ENCODE measurements around the gene TMEM272.

TMEM272 gene

DNA sequence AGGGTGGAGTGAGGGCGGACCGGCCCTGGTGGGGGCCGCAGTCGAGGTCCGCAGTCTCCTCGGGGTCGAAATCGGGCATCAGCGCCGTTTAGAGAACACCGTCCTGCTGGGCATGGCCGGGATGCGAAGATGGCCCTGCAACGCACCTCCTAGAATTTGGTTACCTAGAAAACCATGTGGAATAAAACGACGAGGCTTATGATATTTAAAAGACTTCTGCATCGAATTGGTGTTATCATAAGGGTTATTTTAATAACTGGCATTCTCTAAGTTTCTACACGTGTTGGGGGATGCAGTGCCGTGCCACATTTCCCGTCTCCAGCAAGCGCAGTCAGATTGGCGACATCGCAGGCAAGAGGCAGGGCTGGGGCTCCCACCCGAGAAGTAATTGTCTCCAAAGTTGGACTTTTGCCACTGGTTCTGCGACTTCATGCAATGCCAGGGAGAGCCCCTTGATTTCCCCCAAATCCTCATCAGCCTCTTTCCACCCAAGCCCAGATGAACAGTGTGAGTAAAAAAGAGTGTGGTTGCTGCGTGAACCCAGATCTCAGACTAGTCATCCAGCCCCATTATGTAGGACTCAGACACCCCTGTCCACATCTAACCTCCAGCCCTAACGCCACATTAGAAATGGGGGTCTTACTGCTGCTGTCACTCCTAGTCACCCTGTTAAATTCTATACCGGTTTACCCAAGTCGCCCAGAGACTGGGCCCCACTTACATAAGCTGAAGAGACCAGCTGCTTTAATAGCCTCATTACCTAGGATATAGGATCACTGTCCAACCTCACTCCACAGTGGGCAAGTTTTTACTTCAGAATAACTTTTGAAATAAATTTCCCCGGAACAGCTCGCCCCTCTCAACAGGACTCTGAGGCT lies 40.4 kb downstream of the TMEM272 start:
- DNase-seq (ENCODE audit: low read depth): no peak

DNA sequence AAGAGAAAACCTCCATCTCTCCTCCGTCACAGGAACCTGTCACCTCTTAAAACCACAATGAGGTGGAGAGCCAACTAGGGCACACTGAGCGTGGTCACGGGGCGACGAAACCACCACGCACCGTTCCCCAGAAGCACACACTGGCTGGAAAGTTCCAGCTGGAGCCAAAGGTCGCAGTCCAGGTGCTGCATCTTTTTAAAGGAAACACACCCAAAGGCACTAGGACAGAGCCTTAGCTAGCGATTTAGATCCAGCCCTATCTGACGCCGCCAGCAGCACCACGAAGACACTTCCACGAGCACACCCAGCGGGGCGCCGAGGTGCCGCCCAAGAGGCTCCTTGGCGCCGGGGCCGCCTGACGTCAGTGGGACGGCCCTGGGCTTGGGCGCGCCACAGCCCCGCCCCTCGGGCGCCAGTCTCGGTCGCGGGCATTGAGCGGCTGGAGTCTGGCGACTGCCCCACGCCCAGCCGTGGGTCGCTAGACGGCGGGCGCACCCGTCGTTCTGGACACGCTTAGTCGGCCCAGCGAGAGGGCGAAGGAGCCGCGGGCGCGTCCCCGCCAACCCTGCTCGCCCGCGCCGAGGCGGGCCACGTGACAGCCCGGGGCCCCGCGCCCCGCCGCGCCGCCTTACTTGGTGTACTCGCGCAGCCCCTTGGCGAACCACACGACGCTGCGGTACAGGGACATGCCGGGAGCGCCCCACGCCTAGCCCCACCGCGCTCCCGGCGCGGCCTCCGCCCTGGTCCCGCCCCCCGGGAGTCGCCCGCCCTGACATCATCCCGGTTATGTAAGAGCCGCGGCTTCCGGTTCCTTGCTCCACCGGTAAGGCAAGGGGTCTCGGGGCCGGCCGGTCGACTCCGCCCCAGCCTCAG lies 41.3 kb downstream of the TMEM272 start, which contains the start of gene DHRS12:
Gene DHRS12, minus strand, starts transcription at position 742 of the 873 bp plus-strand sequence. CDS start 4,504 bp downstream, outside the sequence.
- peak; percentile 68 for DNase-seq (ENCODE audit: low read depth)

DNA sequence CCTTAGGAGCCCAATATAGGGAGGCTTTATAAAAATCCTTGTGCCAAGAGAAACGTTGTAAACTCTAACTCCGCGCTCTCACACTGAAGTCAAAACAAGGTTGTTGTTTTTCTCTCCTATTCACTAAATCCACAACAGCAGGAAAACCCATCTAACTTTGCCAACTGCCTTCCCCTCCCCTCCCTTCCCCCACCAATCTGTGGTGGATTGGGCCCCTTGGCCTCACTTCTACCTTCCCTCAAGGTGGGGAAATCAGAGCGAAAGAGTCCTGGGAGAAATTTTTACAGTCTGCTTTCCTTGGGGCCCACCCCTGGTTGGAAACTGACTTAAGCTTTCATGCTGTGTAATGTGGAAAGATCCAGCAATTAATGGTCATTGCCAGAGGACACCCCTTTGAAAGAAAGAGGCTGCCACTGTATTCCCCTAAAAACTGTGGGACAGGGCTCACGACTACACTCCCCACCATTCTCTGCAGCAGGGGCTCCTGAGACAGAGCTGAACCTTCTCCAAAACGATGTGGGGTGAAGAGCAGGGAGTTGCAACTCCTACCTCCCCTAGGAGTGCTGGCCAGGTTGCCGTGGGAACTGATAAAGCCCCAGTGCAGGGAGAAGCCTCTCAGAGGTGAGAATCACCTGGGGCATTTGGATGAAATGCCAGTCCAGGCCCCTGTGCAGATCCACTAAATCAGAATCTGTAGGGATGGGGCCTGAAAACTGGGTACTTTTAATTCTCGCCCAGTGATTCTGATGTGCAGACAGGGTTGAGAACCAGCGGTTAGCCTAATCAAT lies 42.2 kb downstream of the TMEM272 start:
- DNase-seq (ENCODE audit: low read depth): no peak

- DNase-seq (ENCODE audit: low read depth): no peak
Measured at GRCh38 chr13:51801631-51802099, 43.3 kb downstream of the TMEM272 start.

DNA sequence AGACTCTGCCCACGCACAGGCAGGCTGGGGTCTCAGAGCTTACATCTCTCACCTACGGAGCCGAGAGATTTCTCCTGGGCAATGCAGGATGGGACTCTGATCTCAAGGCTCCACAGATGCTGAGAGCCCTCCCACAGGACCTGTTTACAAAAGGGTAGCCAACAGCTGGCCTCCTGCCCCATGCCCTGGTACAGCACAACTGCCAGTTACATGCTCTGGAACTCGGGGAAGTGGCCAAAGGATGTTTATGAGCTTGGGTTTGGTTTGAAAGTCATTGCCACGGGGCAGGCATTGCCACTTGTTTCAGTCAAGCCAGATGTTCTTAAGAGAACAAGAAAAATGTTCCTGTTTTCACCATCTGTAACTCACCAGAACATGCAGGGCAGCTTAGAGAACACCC lies 44.5 kb downstream of the TMEM272 start:
- no peak for DNase-seq (ENCODE audit: low read depth)

DNA sequence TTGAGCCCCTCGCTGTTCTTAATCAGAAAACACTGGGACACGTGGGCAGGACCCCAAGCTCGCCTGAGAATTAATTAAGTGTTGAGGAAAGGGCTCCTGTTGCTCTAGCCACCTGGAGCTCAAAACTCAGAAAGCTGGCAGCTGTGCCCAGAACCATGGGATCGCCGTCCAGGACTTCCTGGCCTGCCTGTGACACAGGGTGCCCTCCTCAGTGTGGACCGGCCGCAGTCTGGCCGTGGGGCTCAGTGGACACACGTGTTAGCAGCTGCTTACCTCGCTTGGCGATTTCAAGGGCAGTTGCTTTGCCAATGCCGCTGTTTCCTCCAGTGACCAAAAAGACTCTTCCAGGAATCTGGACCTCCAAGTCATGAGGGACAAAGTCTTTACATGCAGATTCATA lies 45.7 kb downstream of the TMEM272 start:
- no peak for DNase-seq (ENCODE audit: low read depth)

DNA sequence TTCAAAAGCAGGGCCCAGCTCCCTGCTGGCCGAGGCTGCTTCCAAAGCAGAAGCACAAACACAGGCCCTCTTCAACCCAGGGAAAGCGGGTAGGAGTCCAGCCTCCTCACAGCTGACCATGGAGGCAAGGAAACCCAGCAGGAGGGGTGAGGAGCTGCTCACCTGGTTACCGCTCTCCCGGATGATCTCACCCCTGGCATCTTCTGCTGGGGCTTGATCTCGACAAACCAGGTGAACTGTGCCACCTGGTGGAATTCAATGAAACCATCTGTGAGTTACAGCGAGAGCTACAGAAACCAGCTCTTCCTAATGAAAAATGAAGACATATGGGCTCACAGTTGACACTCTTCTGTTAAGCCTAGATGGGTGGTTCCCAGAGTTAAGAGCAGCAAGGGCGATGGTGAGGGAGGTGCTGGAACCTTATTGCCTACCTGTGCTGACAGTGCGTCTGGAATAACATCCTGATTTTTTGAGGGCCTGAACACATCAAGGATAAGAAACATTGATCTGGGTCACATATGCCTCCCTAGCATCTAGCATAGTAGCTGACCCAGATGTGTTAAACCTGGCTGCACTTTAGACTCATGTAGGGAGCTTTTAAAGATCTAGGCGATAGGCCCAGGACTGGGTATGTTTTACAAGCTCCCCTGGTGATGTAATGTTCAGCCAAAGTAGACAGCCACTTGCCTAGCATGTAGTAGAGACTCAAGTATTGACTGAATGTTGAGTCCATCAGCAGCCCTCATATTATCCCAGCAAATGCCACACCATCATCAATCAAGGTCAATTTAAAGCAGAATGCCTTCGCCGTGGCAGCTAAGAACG lies 47.1 kb downstream of the TMEM272 start:
- DNase-seq (ENCODE audit: low read depth): no peak

- no peak for DNase-seq (ENCODE audit: low read depth)
Measured at GRCh38 chr13:51796546-51796945, 48.4 kb downstream of the TMEM272 start.

GRCh38 chr13:51795419-51795818 lies 49.6 kb downstream of the TMEM272 start:
- no peak for DNase-seq (ENCODE audit: low read depth)

DNA sequence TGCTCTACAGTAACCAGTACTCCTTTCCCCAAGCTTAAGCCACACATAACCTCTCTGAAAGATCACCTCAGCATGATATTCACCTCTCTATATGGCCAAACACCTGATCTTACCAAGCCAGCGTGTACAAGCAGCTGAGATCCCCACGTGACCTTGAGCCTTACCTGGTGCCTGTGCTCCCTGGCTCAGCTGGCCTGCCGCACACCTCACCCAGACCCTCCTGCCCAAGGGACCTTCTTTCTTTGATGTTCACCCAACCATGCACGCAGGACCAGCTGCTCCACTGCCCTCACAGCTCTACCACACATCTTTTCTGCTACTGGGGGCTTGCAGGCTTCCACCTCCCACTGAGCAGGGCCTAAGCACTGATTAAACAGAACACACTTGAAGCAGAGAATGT lies 50.0 kb downstream of the TMEM272 start:
- no peak for DNase-seq (ENCODE audit: low read depth)

DNA sequence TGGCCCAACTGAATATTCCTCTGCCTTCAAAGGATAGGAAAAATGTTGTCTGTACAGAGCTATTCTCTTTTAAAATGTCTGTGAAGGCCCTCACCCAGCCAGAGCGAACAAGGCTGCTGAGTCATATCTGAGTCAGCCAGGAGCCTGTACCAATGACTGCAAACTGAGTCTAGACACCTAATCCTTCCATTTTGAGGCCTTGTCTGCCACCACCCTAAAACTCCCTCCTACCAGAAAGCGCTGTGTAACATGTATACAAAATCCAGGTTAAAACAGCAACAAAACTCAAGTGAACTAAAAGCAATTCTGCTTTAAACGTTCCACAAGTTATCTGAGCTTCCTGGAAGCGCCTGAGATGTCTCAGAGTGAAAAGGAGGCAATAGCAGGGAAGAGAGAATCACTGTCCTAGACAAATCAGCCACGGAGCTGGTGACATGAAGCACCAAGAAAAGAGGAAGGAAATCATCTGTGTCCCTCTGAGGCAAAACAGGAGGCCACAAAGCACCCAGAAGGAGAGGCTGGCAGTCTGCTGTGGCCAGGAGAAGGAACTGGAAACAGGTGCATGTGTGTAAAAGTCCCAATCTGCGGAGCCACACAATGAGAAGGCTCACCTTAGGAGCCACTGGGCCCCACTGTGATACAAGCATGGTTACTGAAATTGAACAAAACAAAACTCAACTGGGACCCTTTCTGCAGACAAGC lies 51.3 kb downstream of the TMEM272 start:
- DNase-seq (ENCODE audit: low read depth): peak; percentile 50

- no peak for DNase-seq (ENCODE audit: low read depth)
Measured at GRCh38 chr13:51786425-51787265, 58.3 kb downstream of the TMEM272 start.

- no peak for DNase-seq (ENCODE audit: low read depth)
Measured at GRCh38 chr13:51785712-51786424, 59.1 kb downstream of the TMEM272 start.

DNA sequence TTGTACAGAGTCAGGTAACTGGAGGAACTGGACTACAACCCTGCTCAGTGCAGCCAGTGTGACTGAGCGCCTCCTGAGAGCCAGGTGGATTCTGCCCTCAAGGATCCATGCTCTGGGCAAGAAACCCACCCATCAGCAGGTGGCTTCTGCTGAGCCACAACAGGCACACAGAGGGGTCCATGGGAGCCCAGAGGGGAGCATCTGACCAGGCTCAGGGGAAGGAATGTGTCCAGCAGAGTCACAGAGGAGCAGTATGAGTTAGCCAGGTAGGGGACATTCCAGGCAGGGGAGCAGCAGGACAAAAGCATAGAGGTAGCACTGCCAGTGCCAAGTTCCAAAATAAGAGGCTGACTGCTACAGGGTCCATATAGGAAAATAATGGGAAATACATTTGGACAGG lies 60.9 kb downstream of the TMEM272 start:
- DNase-seq (ENCODE audit: low read depth): no peak

DNA sequence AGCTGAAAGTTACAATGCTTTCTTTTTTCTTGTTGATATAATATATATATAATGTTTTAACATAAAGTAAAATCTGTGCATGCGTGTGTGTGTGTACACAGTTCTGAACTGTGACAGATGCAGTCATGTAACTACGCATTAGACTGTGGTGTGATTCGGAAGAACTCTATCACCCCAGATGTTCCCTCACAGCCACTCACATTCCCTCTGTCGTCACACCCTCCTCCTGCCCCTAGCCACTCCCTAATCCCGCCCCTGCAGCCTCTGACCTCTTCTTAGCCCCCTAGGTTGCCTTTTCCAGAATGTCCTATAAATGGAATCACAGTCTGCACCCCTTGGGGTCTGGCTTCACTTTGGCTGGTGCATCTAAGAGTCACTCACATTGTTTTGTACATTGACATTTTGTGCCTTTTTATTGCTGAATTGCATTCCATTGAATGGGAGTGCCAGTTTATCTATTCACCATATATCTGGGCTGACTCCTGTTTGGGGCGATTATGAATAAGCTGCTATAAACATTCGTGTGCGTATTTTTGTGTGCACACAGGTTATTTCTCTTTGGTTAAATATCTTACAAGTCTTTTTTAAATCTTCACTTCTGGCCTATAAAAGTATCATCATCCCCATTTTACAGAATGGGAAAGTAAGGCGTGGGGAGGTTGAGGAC lies 61.4 kb downstream of the TMEM272 start:
- DNase-seq (ENCODE audit: low read depth): no peak

GRCh38 chr13:51782026-51782710 lies 62.8 kb downstream of the TMEM272 start:
- no peak for DNase-seq (ENCODE audit: low read depth)

DNA sequence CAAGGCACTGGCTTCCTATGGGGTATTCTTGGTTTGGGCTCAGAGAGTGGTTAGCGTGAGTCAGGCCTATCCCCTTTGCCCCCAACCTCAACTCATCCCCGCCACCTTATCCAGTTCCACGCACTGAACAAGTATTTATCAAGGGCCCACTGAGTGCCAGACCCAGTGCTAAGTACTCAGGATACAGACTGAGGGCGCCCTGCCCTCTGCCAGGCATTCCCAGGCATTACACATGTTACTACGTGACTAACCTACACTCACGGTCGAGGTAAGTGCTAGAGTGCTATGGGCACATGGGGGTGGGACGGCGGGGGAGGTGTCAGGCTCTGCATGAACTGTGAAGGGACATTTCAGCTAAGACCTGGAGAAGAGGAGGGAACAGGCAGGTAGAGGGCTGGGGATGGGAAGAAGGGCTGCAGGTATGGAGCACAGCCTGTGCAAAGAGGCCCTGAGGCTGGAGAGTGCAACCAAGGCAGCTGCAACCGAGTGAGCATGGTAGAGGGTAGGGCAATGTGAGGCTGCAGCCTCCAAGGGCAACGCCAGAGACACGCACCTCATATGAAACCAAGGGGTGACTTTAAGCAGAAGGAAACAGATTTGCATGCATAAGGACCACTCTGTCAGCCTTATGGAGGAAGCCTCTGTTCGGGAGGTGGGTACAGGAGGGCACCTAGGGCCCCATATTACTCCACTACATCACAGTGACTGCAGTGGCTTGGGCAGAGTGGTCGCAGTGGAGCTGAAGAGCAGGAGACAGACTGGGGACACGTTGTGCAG lies 63.5 kb downstream of the TMEM272 start:
- no peak for DNase-seq (ENCODE audit: low read depth)

Data from stromal cell of bone marrow (primary cell).